ENCODE data around the gene KRT85.

GRCh38 chr12:52407918-52408317, 40.6 kb upstream of the KRT85 start:
- TF ChIP-seq POLR2A (IDR thresholded peaks at IDR 0.05; ENCODE audit: low read length) (no peak), GATA1 (IDR thresholded peaks at IDR 0.05; ENCODE audit: low read depth, low read length) (no peak)
